Measurements from ENCODE around the gene RICTOR. TPM values are rescaled to one million over a fixed set of nuclear protein-coding genes. Genes with fewer than 3 reads are reported as not detected.
"Not testable (repeated sequence)": the region's sequence is repeated elsewhere in the genome, so short reads cannot be mapped to it uniquely, and the experiment has no call there.

Gene RICTOR
- total RNA-seq, 3 donors from 2014 or later: 14.1 to 19.2 (median 18.0) TPM

DNA sequence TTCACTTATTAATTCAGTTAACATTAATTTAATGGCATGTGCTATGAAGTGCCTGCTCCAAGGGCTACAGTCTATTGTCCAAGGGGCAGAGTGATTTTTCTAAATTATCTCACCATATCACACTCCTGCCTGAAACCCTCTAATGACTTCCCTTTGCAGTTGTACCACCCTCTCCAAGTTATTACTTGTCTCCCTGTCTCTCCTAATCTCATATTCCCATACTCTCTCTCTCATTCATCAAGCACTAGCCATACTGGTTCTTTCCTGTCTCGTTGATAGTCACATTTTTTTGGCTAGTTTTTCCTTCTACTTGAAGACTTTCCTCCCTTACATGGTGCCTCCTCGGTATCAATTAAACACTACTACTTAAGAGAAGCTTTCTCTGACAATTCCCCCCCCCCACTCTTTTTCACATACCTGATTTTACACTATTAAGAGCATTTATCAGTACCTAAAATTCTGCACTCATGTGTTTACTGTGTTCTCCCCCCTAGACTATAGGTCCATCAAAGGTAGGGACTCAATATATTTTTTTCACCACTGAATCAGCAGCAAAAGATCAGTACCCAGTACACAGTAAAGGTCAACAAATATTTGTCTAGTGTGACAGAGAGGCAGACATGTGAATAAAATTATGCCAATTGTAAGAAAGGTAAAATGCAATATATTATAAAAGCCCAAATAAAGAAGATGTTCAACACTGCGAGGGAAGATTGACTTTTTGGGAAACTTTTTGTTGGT lies 19.0 kb downstream of the RICTOR start:
- no peak for ATAC-seq
- peaks cover 11% of the 10 kb centered on the region for H3K36me3 Mint-ChIP-seq (ENCODE audit: insufficient read depth)
- peaks cover 63% of the 10 kb centered on the region for H3K4me1 Mint-ChIP-seq (ENCODE audit: low read depth)

DNA sequence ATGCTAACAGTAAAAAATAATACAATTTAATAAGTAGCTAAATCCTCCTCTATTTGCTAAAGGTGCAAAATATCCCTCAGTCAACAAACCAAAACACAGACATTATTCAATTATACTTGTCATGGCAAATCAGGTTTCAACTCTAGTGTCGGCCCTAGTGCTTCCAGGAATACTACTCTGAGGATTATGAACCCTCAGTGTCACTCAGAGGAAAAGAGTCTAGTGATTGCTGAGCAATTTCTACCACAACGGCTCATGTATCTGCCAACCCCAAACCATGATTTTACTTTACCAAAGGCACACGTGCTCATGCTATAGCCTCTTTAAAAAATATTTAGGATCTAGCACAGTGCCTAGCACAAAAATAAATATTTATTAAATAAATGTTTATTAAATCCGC lies 21.0 kb downstream of the RICTOR start:
- H3K4me3 Mint-ChIP-seq: no peak overlapping the region
- DNase-seq: no peak
- H3K36me3 Mint-ChIP-seq (ENCODE audit: insufficient read depth): peaks cover 11% of the 10 kb centered on the region
- H3K27me3 Mint-ChIP-seq (ENCODE audit: low read depth): no peaks in the 10 kb centered on the region
- ATAC-seq: no peak
- no peaks in the 10 kb centered on the region for H3K9me3 Mint-ChIP-seq
- peaks cover 59% of the 10 kb centered on the region for H3K4me1 Mint-ChIP-seq (ENCODE audit: low read depth)

More for the DNA sequence above, 19.0 kb downstream of the RICTOR start:
- Mint-ChIP-seq H3K4me3 (no peak overlapping the region), H3K9me3 (no peaks in the 10 kb centered on the region), H3K27me3 (ENCODE audit: low read depth) (no peaks in the 10 kb centered on the region)
- DNase-seq: no peak

DNA sequence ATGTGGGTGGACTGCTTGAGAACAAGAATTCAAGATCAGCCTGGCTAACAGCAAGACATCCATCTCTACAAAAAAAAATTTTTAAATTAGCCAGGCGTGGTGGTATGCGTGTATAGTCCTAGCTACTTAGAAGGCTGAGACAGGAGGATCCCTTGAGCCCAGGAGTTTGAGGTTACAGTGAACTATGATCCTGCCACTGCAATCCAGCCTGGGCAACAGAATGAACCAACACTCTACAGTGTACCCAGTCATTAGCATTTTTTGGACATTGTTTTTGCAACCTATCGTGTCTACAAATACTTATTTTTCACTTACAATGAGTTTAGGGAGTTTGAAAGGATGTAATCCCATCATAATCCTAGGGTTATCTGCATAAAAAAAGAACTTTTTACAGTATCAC lies 22.1 kb downstream of the RICTOR start:
- ATAC-seq (no peak), DNase-seq (no peak)
- no peaks in the 10 kb centered on the region for H3K9me3 Mint-ChIP-seq
- H3K4me3 Mint-ChIP-seq: no peak overlapping the region
- H3K4me1 Mint-ChIP-seq (ENCODE audit: low read depth): peaks cover 65% of the 10 kb centered on the region
- H3K36me3 Mint-ChIP-seq (ENCODE audit: insufficient read depth): peaks cover 11% of the 10 kb centered on the region
- no peaks in the 10 kb centered on the region for H3K27me3 Mint-ChIP-seq (ENCODE audit: low read depth)

DNA sequence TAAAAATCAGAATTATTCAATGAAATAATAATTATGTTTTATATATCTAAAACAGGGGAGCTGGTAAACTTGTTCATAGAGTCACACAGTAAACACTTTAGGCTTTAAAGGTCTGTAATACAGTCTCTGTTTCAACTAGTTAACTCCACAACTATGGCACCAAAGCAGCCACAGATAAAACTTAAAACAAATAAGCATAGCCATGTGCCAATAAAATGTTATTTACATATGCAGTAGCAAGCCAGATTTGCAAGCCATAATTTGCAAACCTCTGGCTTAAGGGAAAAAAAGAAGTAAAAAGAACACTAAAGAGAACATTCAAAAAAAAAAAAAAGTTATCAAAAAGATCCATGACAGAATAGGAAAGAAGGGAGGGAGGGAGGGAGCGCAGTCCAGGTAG lies 24.9 kb downstream of the RICTOR start:
- Mint-ChIP-seq H3K27me3 (ENCODE audit: low read depth) (no peaks in the 10 kb centered on the region), H3K9me3 (no peaks in the 10 kb centered on the region), H3K4me3 (no peak overlapping the region), H3K4me1 (ENCODE audit: low read depth) (peaks cover 59% of the 10 kb centered on the region), H3K36me3 (ENCODE audit: insufficient read depth) (peaks cover 2% of the 10 kb centered on the region)
- DNase-seq (no peak), ATAC-seq (no peak)

DNA sequence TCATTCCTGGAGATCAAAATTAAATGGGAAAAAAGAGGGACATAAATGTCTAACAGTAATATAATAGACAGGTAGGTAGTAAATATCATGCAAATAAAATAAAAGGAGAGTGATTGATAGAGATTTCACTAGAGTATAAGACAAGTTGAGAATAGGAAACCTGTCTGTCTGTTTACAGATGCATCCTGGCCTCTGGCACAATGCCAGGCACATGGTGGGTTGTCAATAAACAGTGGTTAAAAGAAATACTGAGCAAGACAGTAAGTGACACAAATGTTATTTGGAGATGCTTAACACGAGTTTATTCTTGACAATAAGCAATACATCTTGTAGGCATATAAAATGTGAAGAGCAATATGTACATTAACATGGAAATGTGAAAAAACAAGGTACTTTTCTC lies 33.3 kb downstream of the RICTOR start:
- H3K36me3 Mint-ChIP-seq (ENCODE audit: insufficient read depth): peaks cover 13% of the 10 kb centered on the region
- no peaks in the 10 kb centered on the region for H3K27me3 Mint-ChIP-seq (ENCODE audit: low read depth)
- H3K4me3 Mint-ChIP-seq: no peak overlapping the region
- no peak for DNase-seq
- peaks cover 38% of the 10 kb centered on the region for H3K4me1 Mint-ChIP-seq (ENCODE audit: low read depth)
- no peak for ATAC-seq
- peaks cover 3% of the 10 kb centered on the region for H3K9me3 Mint-ChIP-seq

DNA sequence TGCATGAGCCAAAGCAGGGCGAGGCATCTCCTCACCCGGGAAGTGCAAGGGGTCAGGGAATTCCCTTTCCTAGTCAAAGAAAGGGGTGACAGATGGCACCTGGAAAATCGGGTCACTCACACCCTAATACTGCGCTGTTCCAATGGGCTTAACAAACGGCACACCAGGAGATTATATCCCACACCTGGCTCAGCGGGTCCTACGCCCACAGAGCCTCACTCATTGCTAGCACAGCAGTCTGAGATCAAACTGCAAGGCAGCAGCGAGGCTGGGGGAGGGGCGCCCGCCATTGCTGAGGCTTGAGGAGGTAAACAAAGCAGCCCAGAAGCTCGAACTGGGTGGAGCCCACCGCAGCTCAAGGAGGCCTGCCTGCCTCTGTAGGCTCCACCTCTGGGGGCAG lies 39.7 kb downstream of the RICTOR start:
- H3K4me3 Mint-ChIP-seq; DNase-seq; ATAC-seq; H3K9me3 Mint-ChIP-seq; H3K27me3 Mint-ChIP-seq (ENCODE audit: low read depth): not testable (repeated sequence)
- Mint-ChIP-seq H3K36me3 (ENCODE audit: insufficient read depth) (peaks cover 15% of the 10 kb centered on the region), H3K4me1 (ENCODE audit: low read depth) (peaks cover 54% of the 10 kb centered on the region)

DNA sequence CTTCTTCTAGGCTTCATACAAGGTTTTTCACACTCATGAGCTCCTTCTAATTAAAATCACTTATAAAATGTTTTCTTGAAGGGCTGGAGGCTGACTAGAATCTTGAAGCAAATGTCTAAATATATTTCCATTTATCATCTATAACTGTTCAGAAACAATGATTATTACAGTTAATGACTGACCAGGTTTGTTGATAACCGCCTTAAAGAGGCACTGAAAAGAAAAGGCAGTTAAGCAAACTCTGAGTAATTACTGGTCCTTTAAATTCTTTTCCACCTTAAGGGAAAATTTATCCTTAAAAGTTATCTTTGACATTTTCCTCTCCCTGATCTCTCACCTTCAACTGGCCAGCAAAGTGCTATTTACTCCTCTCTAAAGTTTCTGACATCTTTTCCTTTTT lies 43.2 kb downstream of the RICTOR start:
- DNase-seq (no peak), ATAC-seq (no peak)
- Mint-ChIP-seq H3K4me1 (ENCODE audit: low read depth) (peaks cover 42% of the 10 kb centered on the region), H3K36me3 (ENCODE audit: insufficient read depth) (peaks cover 31% of the 10 kb centered on the region), H3K9me3 (peaks cover 14% of the 10 kb centered on the region), H3K27me3 (ENCODE audit: low read depth) (no peaks in the 10 kb centered on the region), H3K4me3 (no peak overlapping the region)

DNA sequence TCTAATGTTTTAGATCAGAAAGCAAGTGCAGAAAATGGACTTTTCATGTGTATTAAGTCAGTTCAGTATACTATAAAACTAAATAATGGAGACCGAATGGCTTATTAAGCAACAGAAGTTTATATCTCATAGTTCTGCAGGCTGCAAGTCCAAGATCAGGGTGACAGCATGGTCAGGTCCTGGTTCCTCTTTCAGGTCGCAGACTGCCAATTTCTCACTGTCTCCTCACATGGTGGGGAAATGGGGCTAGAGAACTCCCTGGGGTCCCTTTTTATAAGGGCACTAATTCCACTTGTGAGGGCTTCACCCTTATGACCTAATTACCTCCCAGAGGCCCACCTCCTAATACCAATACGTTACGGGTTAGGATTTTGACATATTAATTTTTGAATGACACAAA lies 48.7 kb downstream of the RICTOR start:
- peaks cover 39% of the 10 kb centered on the region for H3K36me3 Mint-ChIP-seq (ENCODE audit: insufficient read depth)
- peaks cover 50% of the 10 kb centered on the region for H3K4me1 Mint-ChIP-seq (ENCODE audit: low read depth)
- H3K9me3 Mint-ChIP-seq: peaks cover 14% of the 10 kb centered on the region
- ATAC-seq (no peak), DNase-seq (no peak)
- no peaks in the 10 kb centered on the region for H3K27me3 Mint-ChIP-seq (ENCODE audit: low read depth)
- no peak overlapping the region for H3K4me3 Mint-ChIP-seq

DNA sequence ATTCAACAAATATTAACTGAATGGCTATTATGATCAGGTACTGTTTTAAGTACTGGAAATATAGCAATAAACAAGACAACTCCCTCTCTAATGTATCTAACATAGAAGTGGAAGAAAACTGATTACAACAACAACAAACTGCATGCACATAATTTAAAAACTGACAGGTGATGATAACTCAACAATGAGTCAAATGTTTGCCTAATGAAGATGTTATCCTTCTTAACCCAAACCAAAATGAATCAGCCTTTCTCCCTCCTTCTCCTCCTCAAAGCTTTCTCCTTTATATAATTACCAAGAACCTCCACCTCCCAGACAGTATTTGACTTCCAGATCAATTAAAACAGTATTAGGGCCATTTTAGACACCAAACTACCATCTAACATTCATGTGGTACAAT lies 49.3 kb downstream of the RICTOR start:
- no peaks in the 10 kb centered on the region for H3K27me3 Mint-ChIP-seq (ENCODE audit: low read depth)
- peaks cover 39% of the 10 kb centered on the region for H3K36me3 Mint-ChIP-seq (ENCODE audit: insufficient read depth)
- no peak overlapping the region for H3K4me3 Mint-ChIP-seq
- DNase-seq (no peak), ATAC-seq (no peak)
- peaks cover 14% of the 10 kb centered on the region for H3K9me3 Mint-ChIP-seq
- H3K4me1 Mint-ChIP-seq (ENCODE audit: low read depth): peaks cover 48% of the 10 kb centered on the region

DNA sequence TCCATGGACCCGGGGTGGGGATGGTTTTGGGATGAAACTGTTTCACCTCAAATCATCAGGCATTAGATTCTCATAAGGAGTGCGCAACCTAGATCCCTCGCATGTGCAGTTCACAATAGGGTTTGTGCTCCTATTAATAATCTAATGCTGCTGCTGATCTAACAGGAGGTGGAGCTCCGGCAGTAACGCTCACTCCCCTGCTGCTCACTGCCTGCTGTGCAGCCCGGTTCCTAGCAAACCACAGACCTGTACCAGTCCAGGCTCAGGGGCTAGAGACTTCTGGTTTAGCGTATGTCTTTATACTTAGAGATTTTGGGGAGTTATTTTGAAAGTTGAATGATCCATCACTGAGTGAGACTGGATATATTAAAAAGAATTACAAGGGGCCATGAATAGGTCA lies 50.2 kb downstream of the RICTOR start:
- H3K4me1 Mint-ChIP-seq (ENCODE audit: low read depth): peaks cover 57% of the 10 kb centered on the region
- H3K9me3 Mint-ChIP-seq: peaks cover 13% of the 10 kb centered on the region
- peaks cover 44% of the 10 kb centered on the region for H3K36me3 Mint-ChIP-seq (ENCODE audit: insufficient read depth)
- ATAC-seq (no peak), DNase-seq (no peak)
- H3K4me3 Mint-ChIP-seq: no peak overlapping the region
- no peaks in the 10 kb centered on the region for H3K27me3 Mint-ChIP-seq (ENCODE audit: low read depth)

DNA sequence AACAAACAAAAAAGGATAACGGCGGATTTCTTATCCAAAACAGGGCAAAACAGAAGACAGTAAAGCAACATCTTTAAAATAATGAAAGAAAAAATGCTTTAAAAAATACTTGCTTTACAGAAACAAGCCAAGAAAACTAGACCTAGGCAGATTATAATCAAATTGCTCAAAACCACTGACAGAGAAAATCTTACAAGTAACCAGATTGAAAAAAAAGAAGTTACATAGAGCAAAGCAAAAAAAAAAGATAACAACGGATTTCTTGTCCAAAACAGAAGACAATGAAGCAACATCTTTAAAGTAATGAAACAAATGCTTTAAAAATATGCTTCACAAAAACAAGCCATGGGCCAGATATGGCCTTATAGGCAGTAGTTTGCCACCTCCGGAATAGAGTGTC lies 51.1 kb downstream of the RICTOR start:
- Mint-ChIP-seq H3K4me3 (no peak overlapping the region), H3K9me3 (peaks cover 5% of the 10 kb centered on the region), H3K27me3 (ENCODE audit: low read depth) (no peaks in the 10 kb centered on the region), H3K36me3 (ENCODE audit: insufficient read depth) (peaks cover 45% of the 10 kb centered on the region), H3K4me1 (ENCODE audit: low read depth) (peaks cover 62% of the 10 kb centered on the region)
- ATAC-seq (no peak), DNase-seq (no peak)

DNA sequence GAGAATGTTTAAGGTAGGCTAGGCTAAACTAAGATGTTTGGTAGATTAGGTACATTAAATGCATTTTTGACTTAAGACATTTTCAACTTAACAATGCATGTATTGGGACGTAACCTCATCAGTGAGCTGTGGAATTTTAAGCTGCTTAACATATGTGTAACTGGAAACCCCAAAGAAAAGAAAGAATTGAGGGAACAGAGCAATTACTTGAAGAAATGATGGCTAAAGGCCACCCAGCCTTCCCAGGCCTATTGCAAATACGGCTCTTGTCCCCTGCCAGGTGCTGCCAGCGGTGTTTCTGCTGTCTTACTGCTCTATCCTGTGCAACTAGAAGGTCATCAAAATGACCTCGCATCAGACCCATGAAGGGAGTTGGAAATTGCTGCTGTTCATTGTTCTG lies 52.0 kb downstream of the RICTOR start:
- no peak for DNase-seq
- Mint-ChIP-seq H3K4me3 (no peak overlapping the region), H3K9me3 (no peaks in the 10 kb centered on the region), H3K27me3 (ENCODE audit: low read depth) (no peaks in the 10 kb centered on the region), H3K4me1 (ENCODE audit: low read depth) (peaks cover 67% of the 10 kb centered on the region), H3K36me3 (ENCODE audit: insufficient read depth) (peaks cover 42% of the 10 kb centered on the region)
- ATAC-seq: no peak

DNA sequence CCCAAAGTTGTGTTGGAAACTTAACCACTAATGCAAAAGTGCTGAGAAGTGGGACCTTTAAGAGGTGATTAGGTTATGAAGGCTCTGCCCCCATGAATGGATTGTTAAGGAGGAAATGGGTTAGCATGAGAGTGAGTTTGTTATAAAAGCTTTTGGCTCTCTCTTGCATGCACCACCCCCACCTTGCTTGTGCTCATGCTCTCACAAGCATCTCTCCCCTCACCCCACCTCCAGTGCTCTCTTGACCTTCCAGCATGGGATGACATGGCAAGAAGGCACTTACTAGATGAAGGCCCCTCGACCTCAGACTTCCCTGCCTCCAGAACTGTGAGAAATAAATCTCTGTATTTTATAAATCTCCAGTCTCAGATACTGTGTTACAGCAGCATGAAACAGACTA lies 52.8 kb downstream of the RICTOR start:
- ATAC-seq (no peak), DNase-seq (no peak)
- Mint-ChIP-seq H3K9me3 (no peaks in the 10 kb centered on the region), H3K4me1 (ENCODE audit: low read depth) (peaks cover 72% of the 10 kb centered on the region), H3K36me3 (ENCODE audit: insufficient read depth) (peaks cover 43% of the 10 kb centered on the region), H3K27me3 (ENCODE audit: low read depth) (no peaks in the 10 kb centered on the region), H3K4me3 (no peak overlapping the region)

DNA sequence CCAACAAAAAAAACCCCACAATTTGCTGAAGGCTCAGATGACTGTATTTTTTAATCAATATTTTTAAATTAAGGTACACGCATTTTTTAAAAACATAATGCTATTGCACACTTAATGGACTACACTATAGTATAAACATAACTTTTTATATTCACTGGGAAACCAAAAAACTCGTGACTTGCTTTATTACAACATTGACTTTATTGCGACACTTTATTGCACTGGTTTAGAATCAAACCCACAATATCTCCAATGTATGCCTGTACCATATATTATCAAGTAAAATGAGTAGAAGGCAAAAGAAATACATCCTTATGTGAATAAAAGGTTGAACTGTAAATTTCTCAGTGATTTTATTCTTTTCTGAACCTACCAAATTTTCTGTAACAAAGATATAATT lies 53.7 kb downstream of the RICTOR start:
- no peak for DNase-seq
- no peak overlapping the region for H3K4me3 Mint-ChIP-seq
- no peak for ATAC-seq
- H3K36me3 Mint-ChIP-seq (ENCODE audit: insufficient read depth): peaks cover 46% of the 10 kb centered on the region
- no peaks in the 10 kb centered on the region for H3K9me3 Mint-ChIP-seq
- H3K4me1 Mint-ChIP-seq (ENCODE audit: low read depth): peaks cover 74% of the 10 kb centered on the region
- no peaks in the 10 kb centered on the region for H3K27me3 Mint-ChIP-seq (ENCODE audit: low read depth)

DNA sequence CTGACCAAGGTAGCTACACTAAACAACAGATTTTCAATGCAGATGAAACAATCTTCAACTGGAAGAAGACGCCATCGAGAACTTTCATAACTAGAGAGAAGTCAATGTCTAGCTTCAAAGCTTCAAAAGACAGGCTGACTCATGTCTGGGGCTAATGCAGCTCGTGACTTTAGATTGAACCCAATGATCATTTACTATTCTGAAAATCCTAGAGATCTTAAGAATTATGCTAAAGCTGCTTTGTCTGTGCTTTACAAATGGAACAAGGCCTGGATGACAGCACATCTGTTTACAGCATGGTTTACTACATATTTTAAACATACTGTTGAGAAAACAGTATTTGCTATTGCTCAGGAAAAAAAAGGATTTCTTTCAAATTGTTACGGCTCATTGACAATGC lies 54.9 kb downstream of the RICTOR start:
- H3K36me3 Mint-ChIP-seq (ENCODE audit: insufficient read depth): peaks cover 42% of the 10 kb centered on the region
- no peak overlapping the region for H3K4me3 Mint-ChIP-seq
- no peak for ATAC-seq
- H3K9me3 Mint-ChIP-seq: no peaks in the 10 kb centered on the region
- H3K4me1 Mint-ChIP-seq (ENCODE audit: low read depth): peaks cover 66% of the 10 kb centered on the region
- no peaks in the 10 kb centered on the region for H3K27me3 Mint-ChIP-seq (ENCODE audit: low read depth)
- no peak for DNase-seq
